Measurements from ENCODE around the gene HEATR3.
A peak's percentile ranks its signal among the peaks of the same experiment; 100 is the strongest.
"Not testable (repeated sequence)": the region's sequence is repeated elsewhere in the genome, so short reads cannot be mapped to it uniquely, and the experiment has no call there.

HEATR3 gene

DNA sequence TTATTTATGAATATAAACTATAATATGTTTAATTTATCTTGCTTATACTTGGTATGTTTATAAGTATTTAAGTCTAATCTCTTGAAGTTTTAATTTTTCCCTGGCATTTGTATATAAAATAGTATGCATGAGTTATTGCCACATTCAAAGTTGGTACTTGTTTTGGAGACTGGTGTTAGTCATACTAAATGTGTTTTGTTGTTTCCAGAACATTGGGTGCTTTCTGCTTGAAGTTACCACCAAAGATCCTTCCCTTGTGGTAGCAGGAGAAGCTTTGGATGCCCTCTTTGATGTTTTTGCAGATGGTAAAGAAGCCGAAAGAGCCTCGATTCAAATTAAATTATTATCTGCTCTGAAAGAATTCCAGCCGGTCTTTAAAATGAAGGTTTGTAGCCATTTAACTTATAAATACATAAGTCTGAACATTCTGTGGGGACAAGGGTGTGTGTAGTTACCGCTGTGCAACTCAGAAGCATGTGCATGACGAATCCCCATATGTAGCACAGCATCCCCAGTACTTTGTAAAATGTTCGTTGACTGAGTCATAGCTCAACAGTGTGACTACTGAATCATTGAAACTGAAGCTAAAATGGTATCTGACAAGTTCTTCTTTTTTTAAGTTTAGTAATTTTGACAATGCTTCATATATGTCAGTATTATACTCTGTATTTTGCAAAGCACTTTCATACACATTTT lies 36.4 kb downstream of the HEATR3 start:
- peak; percentile 24 for DNase-seq (ENCODE audit: low read depth, low spot score)

DNA sequence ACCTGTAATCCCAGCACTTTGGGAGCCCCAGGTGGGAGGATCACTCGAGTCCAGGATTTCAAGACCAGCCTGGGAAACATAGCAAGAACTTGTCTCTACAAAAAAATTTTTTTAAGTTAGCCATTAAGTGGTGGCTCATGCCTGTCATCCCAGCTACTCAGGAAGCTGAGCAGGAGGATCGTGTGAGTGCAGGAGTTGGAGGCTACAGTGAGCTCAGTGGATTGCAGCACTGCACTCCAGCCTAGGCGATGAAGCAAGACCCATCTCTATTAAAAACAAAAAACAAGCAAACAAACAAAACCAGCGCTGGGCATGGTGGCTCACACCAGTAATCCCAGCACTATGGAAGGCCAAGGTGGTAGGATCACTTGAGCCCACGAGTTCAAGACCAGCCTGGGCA lies 38.0 kb downstream of the HEATR3 start:
- no peak for DNase-seq (ENCODE audit: low read depth, low spot score)

DNA sequence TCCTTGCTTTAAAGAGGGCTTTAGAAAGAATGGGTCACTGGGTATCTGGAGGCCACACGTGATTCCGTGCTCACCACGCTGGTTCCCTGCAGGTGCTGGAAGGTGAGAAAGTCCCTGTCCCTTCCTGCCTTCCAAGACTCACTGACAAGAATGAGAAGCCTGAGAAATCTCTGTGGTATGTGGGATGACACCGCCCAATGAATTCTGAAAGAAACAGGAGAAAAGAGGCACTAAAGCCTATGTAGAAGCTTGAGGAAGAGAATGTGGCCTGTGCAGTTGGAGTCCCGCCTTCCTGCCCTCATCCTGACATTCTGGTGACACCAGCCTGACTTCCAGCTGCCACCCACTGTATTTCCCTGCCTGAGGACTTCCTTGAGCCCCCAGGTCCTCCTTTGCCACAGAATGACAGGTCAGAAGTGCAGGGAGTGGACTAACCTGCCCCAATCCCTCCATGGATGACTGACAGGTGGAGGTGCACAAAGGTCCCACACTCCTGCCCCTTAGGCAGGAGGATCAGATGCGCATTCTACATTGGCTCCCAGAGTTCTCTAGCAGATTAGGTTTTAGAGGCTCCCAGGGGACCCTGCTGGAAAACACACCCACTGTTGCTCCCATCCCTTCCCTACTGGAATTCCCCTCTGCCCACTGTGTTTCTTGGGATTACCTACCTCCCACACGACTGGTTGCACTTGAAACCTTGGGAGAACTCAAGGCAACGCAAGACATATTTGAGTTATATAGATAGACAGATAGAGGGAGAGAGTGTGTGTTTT lies 48.8 kb downstream of the HEATR3 start:
- no peak for DNase-seq (ENCODE audit: low read depth, low spot score)

DNA sequence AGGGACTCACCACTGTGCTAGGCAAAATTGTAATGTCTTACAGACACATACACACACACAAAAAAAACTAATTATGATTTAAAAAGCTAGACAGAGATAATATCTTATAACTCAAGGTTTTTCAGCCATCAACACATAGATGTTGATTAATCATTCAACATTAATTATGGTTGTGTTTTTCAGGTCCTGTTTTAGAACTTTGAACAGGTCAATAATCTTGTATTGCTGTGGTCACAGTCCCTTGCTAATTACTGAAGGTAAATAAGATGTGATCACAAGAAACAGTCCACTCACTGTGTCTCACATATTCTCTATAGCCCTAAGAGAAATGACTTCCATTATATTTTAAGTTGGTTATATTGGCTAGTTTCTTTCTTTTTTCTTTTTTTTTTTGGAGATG lies 54.9 kb downstream of the HEATR3 start:
- DNase-seq (ENCODE audit: low read depth, low spot score) = no peak

DNA sequence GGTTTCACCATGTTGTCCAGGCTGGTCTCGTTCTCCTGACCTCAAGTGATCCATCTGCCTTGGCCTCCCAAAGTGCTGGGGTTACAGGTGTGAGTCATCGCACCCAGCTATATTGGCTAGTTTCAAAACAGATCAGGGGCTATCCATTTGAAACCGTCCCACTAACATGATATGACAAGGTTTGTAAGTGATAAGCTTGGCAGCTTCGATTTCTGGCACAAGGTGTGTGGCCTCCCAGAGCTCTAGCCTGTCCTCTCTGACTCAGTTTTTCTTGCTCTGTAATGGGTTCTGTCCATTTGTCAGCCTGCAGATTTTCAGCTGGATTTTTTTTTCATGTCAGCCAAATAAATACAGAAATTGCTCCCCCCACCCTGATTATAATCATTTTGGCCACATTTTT lies 55.5 kb downstream of the HEATR3 start:
- no peak for DNase-seq (ENCODE audit: low read depth, low spot score)

DNA sequence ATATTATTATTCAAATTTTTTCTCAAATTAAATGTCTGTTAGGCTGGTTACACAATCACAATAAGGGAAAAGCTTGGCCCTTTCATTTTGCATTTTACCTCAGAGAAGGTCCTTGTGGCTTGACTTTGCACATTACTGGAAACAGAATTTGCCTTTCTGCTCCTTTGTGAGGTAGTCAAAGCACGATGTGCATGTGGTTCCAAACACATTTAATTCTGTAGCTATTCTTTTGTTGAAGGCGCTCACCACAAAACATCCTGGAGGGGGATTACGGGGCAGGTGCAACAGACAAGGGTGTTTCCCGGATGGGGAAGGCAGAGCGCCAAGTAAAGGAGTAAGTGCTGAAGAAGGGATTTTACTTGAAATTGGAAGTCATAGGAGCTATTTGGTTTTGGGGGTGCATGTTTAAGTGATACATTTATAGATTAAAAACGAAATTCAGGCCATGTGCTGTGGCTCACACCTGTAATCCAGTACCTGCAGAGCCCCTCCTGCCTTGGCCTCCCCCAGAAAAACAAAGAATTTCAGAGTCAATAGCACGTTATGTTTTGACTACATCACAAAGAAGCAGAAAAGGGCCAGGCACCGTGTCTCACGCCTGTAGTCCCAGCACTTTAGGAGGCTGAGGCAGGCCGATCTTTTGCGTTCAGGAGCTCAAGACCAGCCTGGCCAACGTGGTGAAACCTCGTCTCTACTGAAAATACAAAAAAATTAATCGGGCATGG lies 56.1 kb downstream of the HEATR3 start:
- DNase-seq (ENCODE audit: low read depth, low spot score) = no peak

DNA sequence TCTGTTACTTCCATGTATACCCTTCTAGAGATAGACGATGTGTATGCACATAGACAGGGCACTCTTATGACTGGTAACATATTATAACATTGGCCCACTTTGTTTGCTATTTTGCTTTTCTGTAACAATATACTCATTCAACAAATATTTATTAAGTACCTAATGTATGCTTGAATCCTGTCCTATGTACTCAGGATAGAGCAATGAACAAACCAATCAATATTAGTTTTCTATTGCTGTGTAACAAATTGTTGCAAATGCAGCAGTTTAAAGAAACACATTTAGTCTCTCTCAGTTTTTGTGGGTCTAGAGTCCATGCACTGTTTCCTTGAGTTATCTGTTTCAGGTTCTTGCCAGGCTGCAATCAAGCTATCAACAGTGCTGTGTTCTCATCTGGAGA lies 57.6 kb downstream of the HEATR3 start:
- no peak for DNase-seq (ENCODE audit: low read depth, low spot score)

DNA sequence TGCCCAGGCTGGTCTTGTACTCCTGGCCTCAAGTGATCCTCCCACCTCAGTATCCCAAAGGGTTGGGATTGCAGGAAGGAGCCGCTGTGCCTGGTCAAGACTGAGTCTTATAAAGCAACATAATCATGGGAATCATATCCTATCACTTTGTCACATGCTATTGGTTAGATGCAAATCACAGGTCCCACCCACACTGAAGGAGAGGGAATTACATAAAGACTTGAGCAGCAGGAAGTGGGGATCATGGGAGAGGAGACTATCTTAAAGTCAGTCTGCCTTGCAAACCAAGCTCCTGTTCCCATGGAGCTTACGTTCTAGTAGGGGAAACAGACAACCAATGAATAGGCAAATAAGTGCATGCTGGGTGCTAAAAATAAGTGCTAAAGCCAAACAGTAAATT lies 59.0 kb downstream of the HEATR3 start:
- no peak for DNase-seq (ENCODE audit: low read depth, low spot score)

DNA sequence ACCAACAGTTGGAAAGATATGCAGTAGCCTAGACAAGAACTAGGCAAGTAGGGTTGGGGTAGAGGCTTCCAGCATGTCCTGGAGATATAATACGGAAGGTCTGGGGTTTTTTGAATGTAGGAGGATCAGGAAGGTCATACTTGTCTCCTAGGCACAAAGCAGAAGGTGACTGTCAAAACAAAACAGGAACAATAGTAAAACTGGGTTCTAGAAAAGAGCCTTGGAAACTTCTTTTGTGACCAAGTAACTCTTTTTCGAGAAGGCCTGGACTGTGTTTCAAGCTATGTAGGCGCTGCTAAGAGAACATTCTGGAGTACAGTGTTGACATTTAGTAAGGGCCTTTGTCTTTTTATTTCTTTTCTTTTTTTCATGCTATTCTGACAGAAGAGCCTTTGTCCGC lies 60.4 kb downstream of the HEATR3 start:
- no peak for DNase-seq (ENCODE audit: low read depth, low spot score)

DNA sequence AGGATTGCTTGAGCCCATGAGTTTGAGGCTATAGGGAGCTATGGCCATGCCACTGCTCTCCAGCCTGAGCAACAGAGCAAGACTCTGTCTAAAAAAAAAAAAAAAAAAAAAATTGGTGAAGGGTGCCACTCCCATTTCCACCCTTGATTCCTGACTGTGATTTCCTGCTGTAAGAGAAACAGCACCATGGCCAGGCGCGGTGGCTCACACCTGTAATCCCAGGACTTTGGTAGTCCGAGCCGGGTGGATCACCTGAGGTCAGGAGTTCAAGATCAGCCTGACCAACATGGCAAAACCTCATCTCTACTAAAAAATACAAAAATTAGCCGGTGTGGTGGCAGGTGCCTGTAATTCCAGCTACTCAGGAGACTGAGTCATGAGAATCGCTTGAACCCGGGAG lies 66.8 kb downstream of the HEATR3 start:
- DNase-seq (ENCODE audit: low read depth, low spot score) = not testable (repeated sequence)

DNA sequence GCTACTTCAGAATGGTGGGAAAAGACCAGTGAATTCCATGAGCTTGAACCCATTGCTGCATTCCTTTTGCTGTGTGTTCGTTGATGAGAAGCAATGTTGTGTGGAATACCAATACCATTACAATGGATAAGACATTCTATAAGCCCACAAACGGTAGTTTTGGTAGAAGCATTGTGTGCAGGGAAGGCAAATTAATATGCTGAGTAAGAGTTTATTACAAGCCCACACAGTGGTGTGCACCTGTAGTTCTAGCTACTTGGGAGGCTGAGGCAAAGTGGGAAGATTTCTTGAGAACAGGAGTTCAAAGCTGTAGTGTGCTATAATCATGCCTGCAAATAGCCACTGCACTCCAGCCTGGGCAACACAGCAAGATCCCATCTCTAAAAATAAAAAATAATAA lies 67.4 kb downstream of the HEATR3 start:
- DNase-seq (ENCODE audit: low read depth, low spot score) = no peak

DNA sequence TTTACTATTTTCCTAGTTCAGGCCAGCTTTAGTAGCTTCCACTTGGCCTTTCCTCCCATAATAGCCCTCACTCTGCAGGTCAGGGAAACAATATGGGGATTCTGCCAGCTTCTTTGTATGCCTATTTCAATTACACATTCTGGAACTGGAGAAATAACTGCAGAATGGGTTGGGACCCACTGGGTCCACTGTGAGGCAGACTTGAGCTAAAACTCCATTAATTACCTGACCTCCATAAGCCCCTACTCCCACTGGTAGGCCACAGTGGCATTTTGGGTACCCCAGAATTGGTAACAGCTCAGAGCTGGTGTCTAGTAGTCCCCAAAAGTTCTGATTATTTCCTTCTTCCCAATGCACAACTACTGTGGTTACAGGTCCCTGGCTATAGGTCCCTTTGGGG lies 70.6 kb downstream of the HEATR3 start:
- DNase-seq (ENCODE audit: low read depth, low spot score) = no peak

DNA sequence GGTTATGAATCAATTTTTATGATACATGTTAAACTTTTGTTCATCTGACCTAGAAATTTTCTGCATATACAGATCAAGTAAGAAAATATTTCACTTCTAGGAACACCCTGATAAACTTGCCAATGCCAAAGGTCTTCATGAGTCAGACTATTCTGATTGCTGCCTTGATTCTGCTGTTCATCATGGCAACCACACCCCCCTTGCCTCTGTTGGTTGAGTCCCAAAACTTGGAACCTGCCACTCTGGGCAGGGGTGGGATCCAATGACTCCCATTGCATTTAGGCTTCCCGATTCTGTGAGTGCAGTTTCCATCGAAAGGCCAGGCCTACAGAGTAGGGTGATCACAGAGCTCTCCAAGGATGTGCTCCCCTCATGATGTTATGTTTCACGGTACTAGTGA lies 71.5 kb downstream of the HEATR3 start:
- DNase-seq (ENCODE audit: low read depth, low spot score) = no peak

DNA sequence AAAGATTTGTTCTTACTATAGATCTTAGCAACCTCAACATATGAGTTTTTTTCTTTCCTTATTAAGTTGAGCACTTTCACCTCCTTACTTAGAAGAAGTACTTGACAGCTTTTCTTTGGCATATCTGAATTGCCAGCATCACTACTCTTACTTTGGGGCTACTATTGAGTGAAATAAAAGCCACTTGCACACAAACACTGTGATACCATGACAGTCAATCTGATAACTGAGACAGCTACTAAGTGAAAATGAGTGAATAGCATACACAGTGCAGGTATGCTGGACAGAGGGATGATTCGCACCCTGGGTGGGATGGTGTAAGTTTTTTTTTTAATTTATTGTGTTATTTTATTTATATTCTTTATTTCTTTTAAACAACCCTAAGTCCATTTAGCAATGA lies 73.8 kb downstream of the HEATR3 start:
- no peak for DNase-seq (ENCODE audit: low read depth, low spot score)

DNA sequence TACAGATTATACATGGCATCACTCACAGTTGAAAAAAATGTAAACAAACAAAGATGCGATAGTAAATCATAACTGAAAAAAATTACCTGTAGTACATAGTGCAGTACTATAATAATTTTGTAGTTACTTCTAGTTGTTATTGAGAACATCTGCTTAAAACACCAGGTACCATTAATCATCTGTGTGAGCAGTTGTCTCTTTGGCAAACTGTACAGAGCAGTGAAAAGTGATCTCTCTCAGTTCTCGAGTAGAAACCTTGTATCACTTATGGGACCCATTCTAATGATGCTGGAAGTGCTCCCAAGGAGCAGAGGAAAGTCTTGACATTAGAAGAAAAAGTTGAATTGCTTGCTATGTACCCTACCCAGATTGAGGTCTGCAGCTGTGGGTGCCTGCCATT lies 78.4 kb downstream of the HEATR3 start:
- no peak for DNase-seq (ENCODE audit: low read depth, low spot score)

DNA sequence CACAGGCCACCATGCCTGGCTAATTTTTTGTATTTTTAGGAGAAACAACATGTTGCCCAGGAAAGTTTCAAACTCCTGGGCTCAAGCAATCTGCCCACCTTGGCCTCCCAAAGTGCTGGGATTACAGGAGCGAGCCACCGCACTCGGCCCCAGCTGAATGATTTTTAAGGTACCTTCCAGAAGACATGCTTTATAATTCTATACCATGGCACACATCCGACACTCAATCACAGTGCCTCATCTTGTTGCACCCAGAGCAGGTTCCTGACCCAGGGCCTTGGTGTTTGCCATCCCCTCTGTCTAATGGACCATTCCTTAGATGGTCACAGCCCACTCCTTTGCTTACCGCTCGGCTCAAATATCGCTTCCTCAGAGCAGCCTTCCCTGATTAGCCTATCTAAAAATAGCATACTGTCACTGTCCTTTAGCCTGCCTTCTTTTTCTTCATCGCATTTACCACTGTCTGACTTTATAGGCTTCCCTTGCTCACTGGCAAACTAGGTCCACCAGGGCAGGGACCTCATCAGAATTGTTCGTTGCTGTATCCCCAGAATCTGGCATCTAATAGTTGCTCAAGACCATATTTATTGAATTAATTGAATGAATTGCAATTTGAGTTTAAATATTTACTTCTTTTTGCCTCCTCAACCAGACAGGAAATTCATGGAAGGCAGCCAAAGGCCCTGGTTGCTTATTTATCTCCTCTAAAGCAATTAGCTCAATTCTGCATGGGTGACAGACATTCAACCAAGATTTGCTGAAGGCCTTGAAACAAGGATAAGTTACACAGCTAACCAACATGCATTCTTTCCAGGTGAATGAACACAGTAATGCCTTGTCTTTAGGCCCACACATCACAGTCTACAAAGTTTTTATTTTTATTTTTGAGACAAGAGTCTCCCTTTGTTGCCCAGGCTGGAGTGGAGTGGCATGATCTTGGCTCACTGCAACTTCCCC lies 81.0 kb downstream of the HEATR3 start:
- no peak for DNase-seq (ENCODE audit: low read depth, low spot score)

DNA sequence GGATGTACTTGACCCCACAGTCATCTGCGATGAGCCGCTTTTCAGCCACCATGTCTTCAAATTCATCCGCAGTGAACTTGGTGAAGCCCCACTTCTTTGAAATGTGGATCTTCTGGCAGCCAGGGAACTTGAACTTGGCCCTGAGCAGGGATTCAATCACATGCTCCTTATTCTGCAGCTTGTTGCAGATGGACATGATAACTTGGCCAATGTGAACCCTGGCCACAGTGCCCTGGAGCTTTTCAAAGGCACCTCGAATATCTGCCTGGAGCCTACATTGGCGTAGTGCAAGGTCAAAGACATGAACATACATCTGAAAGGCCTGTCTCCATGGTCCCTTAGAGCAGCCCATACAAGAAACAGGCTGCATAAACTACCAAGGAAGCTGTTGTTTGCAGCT lies 85.6 kb downstream of the HEATR3 start:
- no peak for DNase-seq (ENCODE audit: low read depth, low spot score)

DNA sequence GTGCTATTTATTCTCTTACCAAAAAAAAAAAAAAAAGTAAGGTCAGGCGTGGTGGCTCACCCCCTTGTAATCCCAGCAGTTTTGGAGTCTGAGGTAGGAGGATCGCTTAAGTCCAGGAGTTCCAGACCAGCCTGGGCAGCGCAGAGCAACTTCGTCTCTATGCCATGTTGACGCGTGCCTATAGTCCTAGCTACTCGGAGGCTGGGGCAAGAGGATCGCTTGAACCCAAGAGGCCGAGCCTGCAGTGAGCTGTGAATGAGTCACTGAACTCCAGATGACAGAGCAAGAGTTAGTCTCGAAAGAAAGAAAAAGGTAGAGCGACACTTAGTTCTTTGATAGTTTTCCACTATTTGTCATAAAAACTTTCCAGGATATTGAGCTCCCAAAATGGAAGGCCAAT lies 86.0 kb downstream of the HEATR3 start:
- DNase-seq (ENCODE audit: low read depth, low spot score) = no peak

DNA sequence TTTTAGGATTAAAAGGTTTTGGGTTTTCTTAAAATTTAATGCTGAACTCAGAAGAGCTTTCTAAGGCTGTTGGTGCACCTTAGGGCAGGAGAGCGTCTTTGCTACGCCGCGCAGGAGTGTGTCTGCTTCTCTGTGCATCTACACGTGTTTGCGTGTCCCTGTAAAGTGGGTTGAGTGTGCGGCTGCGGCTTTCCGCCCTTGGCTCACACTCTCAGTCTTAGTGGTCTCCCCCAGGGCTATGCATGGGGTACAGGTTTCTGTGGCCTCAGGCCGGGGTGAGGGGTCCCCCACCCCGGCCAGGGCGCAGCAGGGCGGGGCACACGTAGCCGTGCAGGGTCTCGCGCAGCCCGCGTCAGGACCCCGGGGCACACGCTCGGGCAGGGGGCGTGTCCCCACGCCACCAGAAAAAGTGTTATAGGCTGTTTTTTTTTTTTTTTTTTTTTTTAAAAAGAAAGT lies 86.6 kb downstream of the HEATR3 start:
- no peak for DNase-seq (ENCODE audit: low read depth, low spot score)

DNA sequence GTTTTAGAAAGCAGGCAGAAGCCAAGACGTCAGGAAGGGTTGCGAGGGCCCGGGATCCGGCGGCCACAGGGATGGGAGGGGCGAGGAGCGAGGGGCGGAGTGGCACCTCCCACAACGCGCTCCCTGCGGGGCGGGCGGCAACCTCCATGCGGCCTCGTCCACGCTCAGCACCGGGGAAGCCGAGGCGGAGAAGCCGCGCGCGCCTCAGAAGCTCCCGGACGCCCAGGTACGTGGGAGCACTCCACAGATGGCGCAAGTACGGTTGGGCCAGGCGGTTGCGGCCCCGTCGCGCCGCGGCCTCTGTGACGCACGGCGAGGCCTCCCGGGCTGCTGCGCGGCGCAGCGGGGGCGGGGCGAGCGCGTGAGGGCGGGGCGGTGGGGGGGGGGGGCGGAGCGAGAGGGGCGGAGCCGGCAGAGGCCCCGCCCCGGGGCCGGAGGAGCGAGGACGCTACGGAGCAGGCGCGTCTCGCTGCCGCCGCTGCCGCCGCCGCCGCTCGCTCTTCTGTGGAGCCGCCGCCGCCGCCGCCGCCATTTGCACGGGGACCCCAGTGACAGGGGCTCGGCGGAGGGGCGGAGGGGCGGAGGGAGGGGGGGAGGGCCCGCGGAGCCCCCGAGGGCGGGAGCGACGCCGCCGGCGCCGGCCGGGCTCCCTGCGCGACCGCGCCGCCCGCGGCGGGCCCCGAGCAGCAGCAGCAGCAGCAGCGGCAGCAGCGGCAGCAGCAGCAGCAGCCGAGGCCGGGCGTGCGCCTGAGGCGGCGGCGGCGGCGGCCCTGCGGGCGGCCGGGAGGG lies 87.2 kb downstream of the HEATR3 start, which contains the start of gene TENT4B:
Gene TENT4B (plus strand): TSS at position 500 of the 789 bp plus-strand sequence. CDS start 316 bp downstream, outside the sequence.
- DNase-seq (ENCODE audit: low read depth, low spot score) = peak; percentile 61

Data from smooth muscle cell of the brain vasculature (primary cell).